H1 (cell line): Measurements from ENCODE around the gene KATNBL1. TPM values are rescaled to one million over a fixed set of nuclear protein-coding genes. Genes with fewer than 3 reads are reported as not detected.
A peak's percentile ranks its signal among the peaks of the same experiment; 100 is the strongest.

ENCODE experiments used
- ATF2 ChIP-seq: IDR thresholded peaks from 2 replicates; pipeline ENCODE4 v1.6.1; 2012; ENCODE audit warnings: low read length, inconsistent platforms
- BRCA1 ChIP-seq: IDR thresholded peaks from 2 replicates; pipeline ENCODE4 v1.6.1; 2012; ENCODE audit warnings: low read depth, low read length, improper control_type of control experiment
- CBX8 ChIP-seq: fragments of 300-800, 300-1000 bp; sonication (generic); IDR thresholded peaks from 2 replicates; pipeline ENCODE4 v1.7.1; 2016; ENCODE audit warnings: low read depth, low read length, borderline replicate concordance
- CEBPB ChIP-seq: IDR thresholded peaks from 2 replicates; pipeline ENCODE4 v1.6.1; 2012; ENCODE audit warnings: low read depth, low read length
- CREB1 ChIP-seq: IDR thresholded peaks from 2 replicates; pipeline ENCODE4 v1.6.1; 2012; ENCODE audit warnings: inconsistent platforms
- CTBP2 ChIP-seq: IDR thresholded peaks from 2 replicates; pipeline ENCODE4 v1.7.0; 2011; ENCODE audit warnings: borderline replicate concordance, mild to moderate bottlenecking, moderate library complexity, mixed read lengths, low read length; ENCODE audit not compliant: insufficient read depth, insufficient read length
- E2F6 ChIP-seq: IDR thresholded peaks from 2 replicates; pipeline ENCODE4 v1.6.1; 2012; ENCODE audit warnings: inconsistent platforms
- EZH2 ChIP-seq: fragments of 200-600 bp; sonication (generic); IDR thresholded peaks from 2 replicates; pipeline ENCODE4 v1.7.1; 2012; ENCODE audit warnings: low read depth, mild to moderate bottlenecking, moderate library complexity, low read length, inconsistent platforms; ENCODE audit not compliant: severe bottlenecking
- GTF2F1 ChIP-seq: IDR thresholded peaks from 2 replicates; pipeline ENCODE4 v1.6.1; 2012; ENCODE audit warnings: low read depth, low read length, improper control_type of control experiment, borderline replicate concordance
- HDAC2 ChIP-seq, 2 experiments: fragments of 300-600 bp in 1 of 2; sonication (generic) in 1 of 2; IDR thresholded peaks; 2 replicates each; pipeline ENCODE4 v1.6.1; 2011 to 2012; ENCODE audit warnings: low read depth in 2 of 2, low read length in 2 of 2, mild to moderate bottlenecking in 2 of 2, moderate library complexity in 2 of 2, borderline replicate concordance in 1 of 2, inconsistent platforms in 1 of 2
- HDAC6 ChIP-seq: IDR thresholded peaks from one replicate; pipeline ENCODE4 v1.7.1; 2012; ENCODE audit warnings: low read depth, mild to moderate bottlenecking, inconsistent platforms, low read length, moderate library complexity
- JUN ChIP-seq: IDR thresholded peaks from 2 replicates; pipeline ENCODE4 v1.6.1; 2011; ENCODE audit warnings: low read depth, mild to moderate bottlenecking, improper control_type of control experiment, low read length
- JUND ChIP-seq: IDR thresholded peaks from 2 replicates; pipeline ENCODE4 v1.6.1; 2011; ENCODE audit warnings: mild to moderate bottlenecking, improper control_type of control experiment, low read length
- MAFK ChIP-seq: IDR thresholded peaks from 2 replicates; pipeline ENCODE4 v1.6.1; 2012; ENCODE audit warnings: low read depth, mild to moderate bottlenecking, improper control_type of control experiment, low read length
- NANOG ChIP-seq: IDR thresholded peaks from 2 replicates; pipeline ENCODE4 v1.6.1; 2011; ENCODE audit warnings: low read length, low read depth, mild to moderate bottlenecking, inconsistent platforms; ENCODE audit not compliant: insufficient read depth, poor library complexity, severe bottlenecking
- POLR2A ChIP-seq, 2 experiments: IDR thresholded peaks; 1 replicate in 1 of 2; 2 replicates in 1 of 2; pipeline ENCODE4 v1.6.1; 2011; ENCODE audit warnings: low read depth in 2 of 2, low read length in 2 of 2, mild to moderate bottlenecking in 2 of 2; ENCODE audit errors: control extremely low read depth in 1 of 2
- RXRA ChIP-seq: IDR thresholded peaks from 2 replicates; pipeline ENCODE4 v1.6.1; 2011; ENCODE audit warnings: low read depth, mild to moderate bottlenecking, low read length, moderate library complexity; ENCODE audit not compliant: insufficient read depth
- SAP30 ChIP-seq: fragments of 300-600 bp; sonication (generic); IDR thresholded peaks from 2 replicates; pipeline ENCODE4 v1.7.1; 2012; ENCODE audit warnings: low read length, moderate library complexity, mild to moderate bottlenecking, inconsistent platforms; ENCODE audit not compliant: insufficient read depth, insufficient replicate concordance
- SIX5 ChIP-seq: IDR thresholded peaks from 2 replicates; pipeline ENCODE4 v1.6.1; 2011; ENCODE audit warnings: mild to moderate bottlenecking, low read depth, low read length
- SP4 ChIP-seq: IDR thresholded peaks from 2 replicates; pipeline ENCODE4 v1.6.1; 2012; ENCODE audit warnings: low read length, inconsistent platforms
- SRF ChIP-seq: IDR thresholded peaks from 2 replicates; pipeline ENCODE4 v1.6.1; 2011; ENCODE audit warnings: mild to moderate bottlenecking, low read depth, low read length, moderate library complexity
- TEAD4 ChIP-seq: IDR thresholded peaks from 2 replicates; pipeline ENCODE4 v1.6.1; 2012; ENCODE audit warnings: low read depth, low read length, inconsistent platforms, mixed read lengths
- polyA plus RNA-seq, 7 experiments: library from polyadenylated mRNA; depleted of rRNA in 3 of 7; stranded (reverse) in 5 of 7; unstranded in 2 of 7; fragments of >200 nt in 5 of 7; fragments of 200-250 nt in 2 of 7; gene quantifications; 1 replicate in 5 of 7; 2 replicates in 1 of 7; 4 replicates in 1 of 7; pipeline versions ENCODE4 v1.2.1 to v1.2.3, GENCODE V29; 2011 to 2013; ENCODE audit warnings: missing spikeins in 2 of 7, mixed read lengths in 2 of 7
- total RNA-seq: library from RNA; stranded (reverse); fragmentation: NEBNext Ultra II Directional; extraction: Animal tissue kit (Norgen Biotek cat#: 25700); gene quantifications from 2 replicates; pipeline ENCODE4 v1.2.1, GENCODE V29; 2021

Gene KATNBL1
- total and polyA plus RNA-seq, 2 of the 8 experiments (the other 6 are each of a cell fraction or from before 2014, with no cell fraction given): 14.2 to 51.4 TPM

GRCh38 chr15:34209421-34210282 lies at the start of gene KATNBL1 (continued):
- TF ChIP-seq SAP30 (no peak), RXRA (no peak), JUND (no peak), EZH2 (no peak), HDAC6 (no peak), CBX8 (no peak), GTF2F1 (no peak), E2F6 (no peak), JUN (no peak), SRF (no peak), MAFK (no peak), CTBP2 (peak; percentile 17), HDAC2 (IDR thresholded peaks at IDR 0.05; ENCODE audit: borderline replicate concordance in 1 of 2, low read depth in 2 of 2, low read length in 2 of 2) (peak; percentile 48 to 63; a peak in 2 of 4 replicates), SIX5 (no peak), CREB1 (peak; percentile 43), SP4 (0 out of 2 replicates have a peak, but pooled peaks have one; percentile 32), CEBPB (no peak), POLR2A (IDR thresholded peaks at IDR 0.05; ENCODE audit: control extremely low read depth in 1 of 2, low read depth in 2 of 2, low read length in 2 of 2) (peak; percentile 76 to 91), TEAD4 (0 out of 2 replicates have a peak, but pooled peaks have one; percentile 24), BRCA1 (no peak), ATF2 (no peak), NANOG (no peak)
